Middle frontal gyrus (tissue), 1 donor: ENCODE measurements around the gene KIR3DL2.
"Not testable (repeated sequence)": the region's sequence is repeated elsewhere in the genome, so short reads cannot be mapped to it uniquely, and the experiment has no call there.

Source experiments
- DNase-seq: peaks from one replicate; pipeline ENCODE4 v3.0.0-alpha.2; 2015; ENCODE audit warnings: low spot score; ENCODE audit errors: extremely low spot score

Gene KIR3DL2

DNA sequence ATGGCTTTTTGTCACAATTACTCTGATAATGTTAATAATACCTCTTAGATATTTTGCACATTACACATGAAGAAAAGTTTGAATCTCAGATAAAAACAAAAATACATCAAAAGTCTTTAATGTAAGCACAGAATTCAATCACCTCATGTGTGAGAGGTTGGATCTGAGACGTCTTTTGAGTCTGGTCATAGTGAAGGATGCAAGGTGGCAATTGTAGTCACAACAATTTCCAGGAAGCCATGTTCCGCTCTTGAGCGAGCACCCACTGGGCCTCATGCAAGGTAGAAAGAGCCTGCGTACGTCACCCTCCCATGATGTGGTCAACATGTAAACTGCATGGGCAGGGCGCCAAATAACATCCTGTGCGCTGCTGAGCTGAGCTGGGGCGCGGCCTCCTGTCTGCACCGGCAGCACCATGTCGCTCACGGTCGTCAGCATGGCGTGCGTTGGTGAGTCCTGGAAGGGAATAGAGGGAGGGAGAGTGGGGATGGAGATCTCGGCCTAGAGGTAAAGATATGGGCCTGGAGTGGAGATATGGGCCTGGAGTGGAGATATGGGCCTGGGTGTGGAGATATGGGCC, at the start of gene KIR3DL2:
Gene KIR3DL2, plus strand, starts transcription at position 383 of the 580 bp plus-strand sequence. Its CDS starts 33 bp downstream, at position 416.
- DNase-seq: not testable (repeated sequence)

DNA sequence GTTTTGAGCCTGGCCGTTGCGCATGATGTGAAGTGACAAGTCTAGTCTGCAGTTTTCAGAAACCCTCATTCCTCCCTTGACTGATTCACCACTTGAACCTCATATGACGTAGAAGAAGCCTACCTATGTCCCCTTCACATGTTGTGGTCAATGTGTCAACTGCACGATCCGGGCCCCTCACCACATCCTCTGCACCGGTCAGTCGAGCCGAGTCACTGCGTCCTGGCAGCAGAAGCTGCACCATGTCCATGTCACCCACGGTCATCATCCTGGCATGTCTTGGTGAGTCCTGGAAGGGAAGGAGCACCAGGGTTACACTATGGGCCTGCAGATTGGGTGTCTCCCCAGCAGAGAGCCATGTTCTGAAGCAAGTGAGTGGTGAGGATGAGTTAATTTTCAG, 46.8 kb upstream of the KIR3DL2 start, which contains the start of gene KIR2DL4:
Gene KIR2DL4, plus strand, starts transcription at position 201 of the 400 bp plus-strand sequence. Its CDS starts 42 bp downstream, at position 243.
- no peak for DNase-seq

GRCh38 chr19:54804101-54804500, 46.1 kb upstream of the KIR3DL2 start:
- no peak for DNase-seq

DNA sequence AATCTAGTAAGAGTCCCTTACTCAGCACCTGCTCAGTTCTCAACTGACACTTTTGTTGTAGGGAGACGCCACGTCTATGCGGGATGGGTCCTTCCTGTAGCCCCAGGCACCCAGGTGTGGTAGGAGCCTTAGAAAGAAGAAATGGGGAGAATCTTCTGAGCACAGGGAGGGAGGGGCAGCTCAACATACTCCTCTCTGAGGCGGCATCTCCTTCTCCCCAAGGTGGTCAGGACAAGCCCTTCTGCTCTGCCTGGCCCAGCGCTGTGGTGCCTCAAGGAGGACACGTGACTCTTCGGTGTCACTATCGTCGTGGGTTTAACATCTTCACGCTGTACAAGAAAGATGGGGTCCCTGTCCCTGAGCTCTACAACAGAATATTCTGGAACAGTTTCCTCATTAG, 45.7 kb upstream of the KIR3DL2 start:
- DNase-seq: no peak

DNA sequence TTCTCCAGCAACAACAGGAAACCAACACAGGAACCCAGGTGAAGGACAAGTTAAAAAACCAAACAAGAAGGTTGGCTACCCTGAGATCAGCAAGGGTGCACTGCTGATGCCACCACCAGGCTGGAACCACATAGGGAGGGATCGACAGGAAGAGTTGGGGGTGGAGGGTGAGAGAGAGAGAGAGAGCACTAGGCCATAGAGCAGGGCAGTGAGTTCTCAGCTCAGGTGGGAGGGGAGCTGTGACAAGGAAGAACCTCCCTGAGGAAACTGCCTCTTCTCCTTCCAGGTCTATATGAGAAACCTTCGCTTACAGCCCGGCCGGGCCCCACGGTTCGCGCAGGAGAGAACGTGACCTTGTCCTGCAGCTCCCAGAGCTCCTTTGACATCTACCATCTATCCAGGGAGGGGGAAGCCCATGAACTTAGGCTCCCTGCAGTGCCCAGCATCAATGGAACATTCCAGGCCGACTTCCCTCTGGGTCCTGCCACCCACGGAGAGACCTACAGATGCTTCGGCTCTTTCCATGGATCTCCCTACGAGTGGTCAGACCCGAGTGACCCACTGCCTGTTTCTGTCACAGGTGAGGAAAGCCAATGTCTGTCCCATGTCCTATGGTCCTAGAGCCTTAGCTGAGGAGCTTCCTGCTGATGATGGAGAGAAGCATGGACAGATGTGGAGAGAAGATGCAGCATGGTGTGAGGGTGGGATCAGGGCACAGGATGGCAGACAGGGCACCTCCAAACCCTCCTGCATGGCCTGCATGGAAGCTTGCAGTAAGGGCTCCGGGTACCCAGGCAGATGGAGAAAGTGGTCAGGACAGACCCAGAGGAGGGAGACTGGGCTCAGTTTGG, 44.4 kb upstream of the KIR3DL2 start:
- no peak for DNase-seq

GRCh38 chr19:54806516-54806838, 43.8 kb upstream of the KIR3DL2 start:
- DNase-seq: no peak

- DNase-seq: not testable (repeated sequence)
Observed at GRCh38 chr19:54814571-54814970, 35.7 kb upstream of the KIR3DL2 start.

GRCh38 chr19:54816251-54816650, 34.0 kb upstream of the KIR3DL2 start, which contains the start of gene KIR3DL1:
Gene KIR3DL1, plus strand, starts transcription at chr19:54816468.
- not testable (repeated sequence) for DNase-seq

DNA sequence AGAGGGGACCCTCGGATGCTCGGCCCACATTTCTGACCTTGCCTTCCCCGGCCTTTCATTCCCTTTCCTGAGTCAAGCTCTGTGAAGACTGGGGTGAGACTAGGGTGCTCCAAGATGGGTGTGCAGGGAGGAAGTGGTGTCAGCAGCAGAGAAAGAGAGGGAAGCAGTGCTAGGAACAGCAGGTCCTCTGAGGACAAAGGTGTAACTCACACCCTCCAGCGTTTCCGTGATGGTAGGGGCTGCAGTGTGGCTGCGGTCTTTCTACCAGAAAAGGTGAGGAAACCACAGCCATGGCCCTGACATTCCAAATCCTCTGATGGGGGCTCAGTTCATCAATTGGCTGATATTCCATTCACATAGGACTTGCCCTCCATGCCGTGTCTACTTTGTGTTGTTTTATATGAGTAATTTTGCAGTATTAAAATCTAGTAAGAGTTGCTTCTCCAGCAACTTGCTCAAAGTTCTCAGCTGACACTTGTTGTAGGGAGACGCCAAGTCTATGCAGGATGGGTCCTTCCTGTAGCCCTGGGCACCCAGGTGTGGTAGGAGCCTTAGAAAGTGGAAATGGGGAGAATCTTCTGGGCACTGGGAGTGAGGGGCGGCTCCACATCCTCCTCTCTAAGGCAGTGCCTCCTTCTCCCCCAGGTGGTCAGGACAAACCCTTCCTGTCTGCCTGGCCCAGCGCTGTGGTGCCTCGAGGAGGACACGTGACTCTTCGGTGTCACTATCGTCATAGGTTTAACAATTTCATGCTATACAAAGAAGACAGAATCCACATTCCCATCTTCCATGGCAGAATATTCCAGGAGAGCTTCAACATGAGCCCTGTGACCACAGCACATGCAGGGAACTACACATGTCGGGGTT, 32.3 kb upstream of the KIR3DL2 start:
- DNase-seq: no peak

DNA sequence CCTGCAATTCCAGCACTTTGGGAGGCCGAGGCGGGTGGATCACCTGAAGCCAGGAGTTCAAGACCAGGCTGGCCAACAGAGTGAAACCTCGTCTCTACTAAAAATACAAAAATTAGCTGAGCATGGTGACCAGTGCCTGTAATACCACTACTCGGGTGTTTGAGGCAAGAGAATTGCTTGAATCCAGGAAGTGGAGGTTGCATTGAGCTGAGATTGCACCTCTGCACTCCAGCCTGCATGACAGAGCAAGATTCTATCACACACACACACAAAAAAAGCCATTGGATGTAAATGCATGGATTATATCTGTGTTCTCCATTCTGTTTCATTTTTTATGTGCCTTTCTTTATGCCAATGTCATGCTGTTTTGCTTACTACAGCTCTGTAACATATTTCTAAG, 25.8 kb upstream of the KIR3DL2 start:
- DNase-seq: not testable (repeated sequence)

- not testable (repeated sequence) for DNase-seq
Observed at GRCh38 chr19:54825326-54825725, 24.9 kb upstream of the KIR3DL2 start.

DNA sequence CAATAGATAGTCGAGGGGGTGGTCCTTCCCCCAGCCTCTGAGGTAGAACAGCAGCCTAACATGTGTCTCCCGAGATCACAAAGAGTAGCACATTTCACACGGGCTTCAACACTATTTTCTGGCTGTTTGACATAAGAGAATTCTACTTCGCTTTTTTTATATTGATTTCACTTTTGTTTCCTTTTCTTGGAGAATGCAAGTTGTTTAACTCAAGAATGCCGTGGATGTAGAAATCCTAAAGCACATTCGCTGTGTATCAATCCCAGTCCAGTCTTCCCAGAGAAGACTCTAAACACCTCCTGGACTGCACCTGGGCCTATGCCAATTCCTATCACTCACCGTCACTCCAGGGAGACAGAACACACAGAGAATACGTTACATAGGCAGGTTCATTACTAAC, 22.2 kb upstream of the KIR3DL2 start:
- not testable (repeated sequence) for DNase-seq

DNA sequence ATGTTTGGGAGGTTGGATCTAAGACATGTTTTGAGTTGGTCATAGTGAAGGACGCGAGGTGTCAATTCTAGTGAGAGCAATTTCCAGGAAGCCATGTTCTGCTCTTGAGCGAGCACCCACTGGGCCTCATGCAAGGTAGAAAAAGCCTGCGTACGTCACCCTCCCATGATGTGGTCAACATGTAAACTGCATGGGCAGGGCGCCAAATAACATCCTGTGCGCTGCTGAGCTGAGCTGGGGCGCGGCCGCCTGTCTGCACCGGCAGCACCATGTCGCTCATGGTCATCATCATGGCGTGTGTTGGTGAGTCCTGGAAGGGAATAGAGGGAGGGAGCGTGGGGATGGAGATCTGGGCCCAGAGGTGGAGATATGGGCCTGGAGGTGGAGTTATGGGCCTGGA, 17.7 kb upstream of the KIR3DL2 start, which contains the start of gene KIR2DS4:
Gene KIR2DS4, plus strand, starts transcription at position 181 of the 400 bp plus-strand sequence.
- not testable (repeated sequence) for DNase-seq

GRCh38 chr19:54835126-54835525, 15.1 kb upstream of the KIR3DL2 start:
- not testable (repeated sequence) for DNase-seq

GRCh38 chr19:54837522-54837921, 12.7 kb upstream of the KIR3DL2 start:
- DNase-seq: not testable (repeated sequence)

DNA sequence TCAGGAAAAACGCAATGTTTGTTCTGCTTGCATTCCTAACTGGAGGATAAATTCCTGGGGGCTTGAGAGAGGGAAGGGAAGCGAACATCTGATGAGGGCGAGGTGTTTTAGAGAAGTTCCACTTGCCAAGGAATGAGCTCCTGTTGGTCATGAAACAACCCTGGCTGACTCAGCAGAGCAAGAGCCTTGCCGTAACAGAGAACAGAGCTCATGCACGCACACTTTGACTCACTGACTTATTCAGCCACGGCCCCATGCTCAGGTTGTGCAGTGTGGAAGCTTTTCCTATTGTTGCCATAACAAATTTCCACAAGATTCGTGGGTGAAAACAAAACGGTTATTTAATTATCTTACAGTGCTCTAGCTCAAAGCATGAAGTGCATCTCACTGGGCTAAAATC, 7.1 kb upstream of the KIR3DL2 start:
- DNase-seq: not testable (repeated sequence)

- no peak for DNase-seq
Observed at GRCh38 chr19:54850930-54851329, 687 bp downstream of the KIR3DL2 start.

DNA sequence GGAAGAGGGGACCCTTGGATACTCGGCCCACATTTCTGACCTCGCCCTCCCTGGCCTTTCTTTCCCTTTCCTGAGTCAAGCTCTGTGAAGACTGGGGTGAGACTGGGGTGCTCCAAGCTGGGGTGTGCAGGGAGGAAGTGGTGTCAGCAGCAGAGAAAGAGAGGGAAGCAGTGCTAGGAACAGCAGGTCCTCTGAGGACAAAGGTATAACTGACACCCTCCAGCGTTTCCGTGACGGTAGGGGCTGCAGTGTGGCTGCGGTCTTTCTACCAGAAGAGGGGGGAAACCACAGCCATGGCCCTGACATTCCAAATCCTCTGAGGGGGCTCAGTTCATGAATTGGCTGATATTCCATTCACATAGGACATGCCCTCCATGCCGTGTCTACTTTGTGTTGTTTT, 1.1 kb downstream of the KIR3DL2 start:
- no peak for DNase-seq

DNA sequence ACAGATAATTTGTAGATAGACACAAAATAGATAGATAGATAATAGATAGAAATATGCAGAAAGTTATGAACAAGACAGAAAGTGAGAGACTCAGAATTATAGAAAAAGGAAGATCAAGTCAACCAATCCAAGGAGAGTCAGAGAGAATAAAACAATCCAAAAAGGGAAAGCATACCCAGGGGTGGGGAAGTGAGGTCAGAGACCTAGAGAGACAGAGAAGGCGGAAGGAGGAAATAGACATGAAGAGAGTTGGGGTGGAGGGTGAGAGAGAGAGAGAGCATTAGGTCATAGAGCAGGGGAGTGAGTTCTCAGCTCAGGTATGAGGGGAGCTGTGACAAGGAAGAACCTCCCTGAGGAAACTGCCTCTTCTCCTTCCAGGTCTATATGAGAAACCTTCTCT, 5.0 kb downstream of the KIR3DL2 start:
- not testable (repeated sequence) for DNase-seq

GRCh38 chr19:54858476-54858875, 8.2 kb downstream of the KIR3DL2 start:
- not testable (repeated sequence) for DNase-seq

GRCh38 chr19:54859421-54859820, 9.2 kb downstream of the KIR3DL2 start:
- DNase-seq: not testable (repeated sequence)
